ENCODE measurements around the gene PTX3.
A peak's percentile ranks its signal among the peaks of the same experiment; 100 is the strongest.

The PTX3 gene

GRCh38 chr3:157409516-157409915 is 27.1 kb upstream of the PTX3 start:
- H3K9me3 ChIP-seq (ENCODE audit: low read length): peaks cover 4% of the 10 kb centered on the region
- no peaks in the 10 kb centered on the region for H3K27me3 ChIP-seq (ENCODE audit: insufficient read depth, low read length)
- no peak overlapping the region for H3K4me3 ChIP-seq (ENCODE audit: low read length)
- no peaks in the 10 kb centered on the region for H3K36me3 ChIP-seq (ENCODE audit: insufficient read depth, low read length)
- no peaks in the 10 kb centered on the region for H3K4me1 ChIP-seq (ENCODE audit: insufficient read depth, low read length)
- H2AFZ ChIP-seq (ENCODE audit: low read depth, low read length): no peak overlapping the region

DNA sequence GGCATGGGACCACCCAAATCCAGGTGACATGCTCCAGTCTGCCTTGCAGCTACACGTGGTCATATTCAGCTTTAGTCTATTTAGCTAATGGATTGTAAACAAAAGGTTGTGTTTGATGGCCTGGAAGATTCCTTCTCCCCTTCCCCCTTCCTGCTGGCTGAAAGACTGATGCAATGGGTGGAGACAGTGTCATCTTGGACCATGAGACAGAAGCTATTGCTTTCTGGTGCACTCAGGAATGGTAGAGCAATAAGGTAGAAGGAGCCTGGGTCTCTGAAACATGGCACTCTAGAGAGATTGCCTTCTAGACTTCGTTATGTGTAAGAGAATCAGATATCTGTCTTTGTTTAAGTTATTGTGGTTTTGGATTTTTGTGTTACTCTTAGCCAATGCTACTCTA is 25.7 kb upstream of the PTX3 start:
- H3K4me1 ChIP-seq (ENCODE audit: insufficient read depth, low read length): no peaks in the 10 kb centered on the region
- no peaks in the 10 kb centered on the region for H3K27me3 ChIP-seq (ENCODE audit: insufficient read depth, low read length)
- no peak overlapping the region for H2AFZ ChIP-seq (ENCODE audit: low read depth, low read length)
- no peak overlapping the region for H3K4me3 ChIP-seq (ENCODE audit: low read length)
- no peaks in the 10 kb centered on the region for H3K36me3 ChIP-seq (ENCODE audit: insufficient read depth, low read length)
- H3K9me3 ChIP-seq (ENCODE audit: low read length): peaks cover 4% of the 10 kb centered on the region

- Histone ChIP-seq H3K9me3 (ENCODE audit: low read length) (peaks cover 4% of the 10 kb centered on the region), H3K4me1 (ENCODE audit: insufficient read depth, low read length) (no peaks in the 10 kb centered on the region), H3K36me3 (ENCODE audit: insufficient read depth, low read length) (no peaks in the 10 kb centered on the region), H3K27me3 (ENCODE audit: insufficient read depth, low read length) (no peaks in the 10 kb centered on the region), H3K4me3 (ENCODE audit: low read length) (no peak overlapping the region), H2AFZ (ENCODE audit: low read depth, low read length) (no peak overlapping the region)
These were observed 24.3 kb upstream of the PTX3 start for GRCh38 chr3:157412323-157412855.

DNA sequence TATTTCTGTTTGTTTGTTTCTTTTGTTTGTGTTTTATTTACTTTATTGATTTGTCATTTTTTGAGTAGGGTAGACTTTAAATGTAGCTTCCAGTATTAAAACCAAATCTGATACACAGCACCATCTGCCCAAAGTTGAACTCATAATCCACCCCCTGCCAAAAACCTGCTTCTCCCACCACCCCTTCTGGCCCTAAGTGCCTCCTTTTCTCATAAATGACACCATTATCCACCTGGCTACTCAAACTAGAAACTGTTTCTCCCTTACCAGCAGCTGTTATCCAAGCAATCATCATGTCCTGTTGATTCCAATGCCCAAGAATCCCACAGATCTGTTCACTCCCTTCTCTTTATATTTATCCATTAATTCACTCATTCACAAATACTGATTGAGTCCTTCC is 21.8 kb upstream of the PTX3 start:
- no peak overlapping the region for H3K4me3 ChIP-seq (ENCODE audit: low read length)
- no peak overlapping the region for H2AFZ ChIP-seq (ENCODE audit: low read depth, low read length)
- no peaks in the 10 kb centered on the region for H3K4me1 ChIP-seq (ENCODE audit: insufficient read depth, low read length)
- peaks cover 4% of the 10 kb centered on the region for H3K9me3 ChIP-seq (ENCODE audit: low read length)
- H3K36me3 ChIP-seq (ENCODE audit: insufficient read depth, low read length): no peaks in the 10 kb centered on the region
- H3K27me3 ChIP-seq (ENCODE audit: insufficient read depth, low read length): no peaks in the 10 kb centered on the region

GRCh38 chr3:157416347-157417087 is 20.1 kb upstream of the PTX3 start:
- H2AFZ ChIP-seq (ENCODE audit: low read depth, low read length): no peak overlapping the region
- H3K4me1 ChIP-seq (ENCODE audit: insufficient read depth, low read length): no peaks in the 10 kb centered on the region
- no peak overlapping the region for H3K4me3 ChIP-seq (ENCODE audit: low read length)
- H3K36me3 ChIP-seq (ENCODE audit: insufficient read depth, low read length): no peaks in the 10 kb centered on the region
- H3K27me3 ChIP-seq (ENCODE audit: insufficient read depth, low read length): no peaks in the 10 kb centered on the region
- H3K9me3 ChIP-seq (ENCODE audit: low read length): no peaks in the 10 kb centered on the region

DNA sequence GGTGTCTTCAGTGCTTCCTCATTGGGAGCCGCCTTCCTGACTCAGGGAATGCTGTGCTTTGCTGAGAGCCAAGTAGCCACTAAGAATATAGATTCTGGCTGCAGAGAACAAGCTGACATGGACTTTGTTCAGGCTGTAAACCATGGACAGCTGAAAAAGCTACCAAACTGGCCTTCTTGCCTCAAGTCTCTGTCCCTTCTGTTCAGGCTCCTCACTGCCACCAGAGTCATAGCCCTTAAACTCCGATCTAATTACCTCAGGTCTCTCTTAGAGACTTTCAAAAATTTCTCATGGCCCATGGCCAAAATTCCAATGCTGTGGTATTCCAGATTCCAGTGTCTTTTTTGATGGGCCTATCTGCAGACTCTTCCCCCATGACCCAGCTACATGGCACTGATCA is 19.4 kb upstream of the PTX3 start:
- no peak overlapping the region for H2AFZ ChIP-seq (ENCODE audit: low read depth, low read length)
- H3K4me1 ChIP-seq (ENCODE audit: insufficient read depth, low read length): no peaks in the 10 kb centered on the region
- no peaks in the 10 kb centered on the region for H3K36me3 ChIP-seq (ENCODE audit: insufficient read depth, low read length)
- no peaks in the 10 kb centered on the region for H3K27me3 ChIP-seq (ENCODE audit: insufficient read depth, low read length)
- H3K9me3 ChIP-seq (ENCODE audit: low read length): no peaks in the 10 kb centered on the region
- no peak overlapping the region for H3K4me3 ChIP-seq (ENCODE audit: low read length)

- H3K36me3 ChIP-seq (ENCODE audit: insufficient read depth, low read length): no peaks in the 10 kb centered on the region
- no peak overlapping the region for H3K4me3 ChIP-seq (ENCODE audit: low read length)
- no peaks in the 10 kb centered on the region for H3K4me1 ChIP-seq (ENCODE audit: insufficient read depth, low read length)
- no peaks in the 10 kb centered on the region for H3K9me3 ChIP-seq (ENCODE audit: low read length)
- no peaks in the 10 kb centered on the region for H3K27me3 ChIP-seq (ENCODE audit: insufficient read depth, low read length)
- H2AFZ ChIP-seq (ENCODE audit: low read depth, low read length): no peak overlapping the region
These were observed 18.5 kb upstream of the PTX3 start for GRCh38 chr3:157418104-157418503.

GRCh38 chr3:157420606-157421130 is 16.0 kb upstream of the PTX3 start:
- H3K9me3 ChIP-seq (ENCODE audit: low read length): peaks cover 7% of the 10 kb centered on the region
- no peak overlapping the region for H2AFZ ChIP-seq (ENCODE audit: low read depth, low read length)
- H3K4me1 ChIP-seq (ENCODE audit: insufficient read depth, low read length): no peaks in the 10 kb centered on the region
- no peaks in the 10 kb centered on the region for H3K27me3 ChIP-seq (ENCODE audit: insufficient read depth, low read length)
- H3K36me3 ChIP-seq (ENCODE audit: insufficient read depth, low read length): no peaks in the 10 kb centered on the region
- no peak overlapping the region for H3K4me3 ChIP-seq (ENCODE audit: low read length)

DNA sequence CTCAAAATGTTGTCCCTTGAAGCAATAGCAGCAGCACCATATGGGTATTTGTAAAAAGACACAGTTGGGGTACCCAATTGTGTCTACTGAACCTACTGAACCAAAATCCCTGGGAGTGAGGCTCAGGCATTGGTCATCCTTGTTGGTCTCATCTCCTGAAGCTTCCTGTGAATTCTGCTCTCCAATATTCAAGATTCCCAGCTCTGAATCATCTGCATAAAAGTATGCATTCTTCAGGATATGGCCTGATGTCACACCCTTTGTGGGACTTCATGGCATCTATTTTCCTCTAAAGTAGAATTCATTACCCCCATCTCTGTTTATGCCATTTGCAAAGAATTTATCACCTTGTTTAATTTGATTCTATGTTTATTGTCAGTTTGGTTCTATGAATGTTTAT is 13.3 kb upstream of the PTX3 start:
- peaks cover 10% of the 10 kb centered on the region for H3K9me3 ChIP-seq (ENCODE audit: low read length)
- H2AFZ ChIP-seq (ENCODE audit: low read depth, low read length): no peak overlapping the region
- H3K27me3 ChIP-seq (ENCODE audit: insufficient read depth, low read length): no peaks in the 10 kb centered on the region
- H3K4me1 ChIP-seq (ENCODE audit: insufficient read depth, low read length): no peaks in the 10 kb centered on the region
- no peak overlapping the region for H3K4me3 ChIP-seq (ENCODE audit: low read length)
- no peaks in the 10 kb centered on the region for H3K36me3 ChIP-seq (ENCODE audit: insufficient read depth, low read length)

DNA sequence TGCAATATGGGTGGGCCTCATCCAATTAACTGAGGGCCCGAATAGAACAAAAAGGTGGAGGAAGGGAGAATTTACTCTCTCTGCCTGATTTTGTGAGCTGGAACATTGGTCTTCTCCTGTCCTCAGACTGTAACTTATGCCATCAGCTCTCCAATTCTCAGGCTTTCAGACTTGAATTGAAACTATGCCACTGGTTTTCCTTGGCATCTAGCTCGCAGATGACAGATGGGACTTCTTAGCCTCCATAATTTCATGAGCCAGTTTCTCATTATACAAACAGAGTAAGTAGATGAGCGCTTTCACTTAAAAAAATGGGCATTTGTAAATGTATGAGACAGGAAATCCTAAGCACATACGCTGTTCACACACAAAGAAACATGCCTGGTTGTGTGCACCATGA is 8.7 kb upstream of the PTX3 start:
- H3K27me3 ChIP-seq (ENCODE audit: insufficient read depth, low read length): no peaks in the 10 kb centered on the region
- no peak overlapping the region for H3K4me3 ChIP-seq (ENCODE audit: low read length)

GRCh38 chr3:157428853-157429252 is 7.8 kb upstream of the PTX3 start:
- Histone ChIP-seq H3K4me1 (ENCODE audit: insufficient read depth, low read length) (no peaks in the 10 kb centered on the region), H3K9me3 (ENCODE audit: low read length) (peaks cover 10% of the 10 kb centered on the region), H3K27me3 (ENCODE audit: insufficient read depth, low read length) (no peaks in the 10 kb centered on the region), H3K4me3 (ENCODE audit: low read length) (no peak overlapping the region), H2AFZ (ENCODE audit: low read depth, low read length) (no peak overlapping the region), H3K36me3 (ENCODE audit: insufficient read depth, low read length) (no peaks in the 10 kb centered on the region)

More for the DNA sequence above, 8.7 kb upstream of the PTX3 start:
- Histone ChIP-seq H3K36me3 (ENCODE audit: insufficient read depth, low read length) (no peaks in the 10 kb centered on the region), H3K9me3 (ENCODE audit: low read length) (peaks cover 10% of the 10 kb centered on the region), H3K4me1 (ENCODE audit: insufficient read depth, low read length) (no peaks in the 10 kb centered on the region), H2AFZ (ENCODE audit: low read depth, low read length) (no peak overlapping the region)

GRCh38 chr3:157429708-157430107 is 6.9 kb upstream of the PTX3 start:
- Histone ChIP-seq H3K4me3 (ENCODE audit: low read length) (no peak overlapping the region), H3K36me3 (ENCODE audit: insufficient read depth, low read length) (no peaks in the 10 kb centered on the region), H3K4me1 (ENCODE audit: insufficient read depth, low read length) (no peaks in the 10 kb centered on the region), H3K9me3 (ENCODE audit: low read length) (peaks cover 10% of the 10 kb centered on the region), H3K27me3 (ENCODE audit: insufficient read depth, low read length) (no peaks in the 10 kb centered on the region), H2AFZ (ENCODE audit: low read depth, low read length) (no peak overlapping the region)

- H2AFZ ChIP-seq (ENCODE audit: low read depth, low read length): peak overlapping the region; percentile 1
- peaks cover 53% of the 10 kb centered on the region for H3K36me3 ChIP-seq (ENCODE audit: insufficient read depth, low read length)
- peaks cover 32% of the 10 kb centered on the region for H3K4me1 ChIP-seq (ENCODE audit: insufficient read depth, low read length)
- peak overlapping the region; percentile 78 for H3K4me3 ChIP-seq (ENCODE audit: low read length)
- H3K27me3 ChIP-seq (ENCODE audit: insufficient read depth, low read length): no peaks in the 10 kb centered on the region
- no peaks in the 10 kb centered on the region for H3K9me3 ChIP-seq (ENCODE audit: low read length)
These were observed 1.6 kb downstream of the PTX3 start for GRCh38 chr3:157438194-157438730.
